ENCODE data around the gene ASRGL1.

ASRGL1 gene

DNA sequence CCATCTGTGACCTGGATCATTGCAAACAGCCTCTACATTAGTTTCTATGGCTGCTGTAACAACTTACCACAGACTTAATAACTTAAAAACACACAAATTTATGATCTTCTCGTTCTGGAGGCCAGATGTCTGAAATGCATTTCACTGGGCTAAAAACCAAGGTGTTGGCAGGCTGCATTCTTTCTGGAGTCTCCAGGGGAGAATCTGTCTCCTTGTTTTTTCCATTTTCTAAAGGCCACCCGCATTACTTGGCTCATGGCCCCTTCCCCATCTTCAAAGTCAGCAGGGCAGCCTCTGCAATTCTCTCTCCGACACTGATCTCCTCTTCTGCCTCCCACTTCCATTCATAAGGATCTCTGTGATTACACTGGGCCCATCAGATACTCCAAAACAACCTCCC, 93.2 kb downstream of the ASRGL1 start:
- Histone ChIP-seq H3K9me3 (ENCODE audit: insufficient read depth, low read length) (no peaks in the 10 kb centered on the region), H3K9ac (ENCODE audit: low read length) (no peak overlapping the region), H3K36me3 (ENCODE audit: low read length) (no peaks in the 10 kb centered on the region), H3K27me3 (ENCODE audit: low read length) (no peaks in the 10 kb centered on the region), H3F3A (ENCODE audit: insufficient read depth) (no peaks in the 10 kb centered on the region), H3K79me2 (ENCODE audit: insufficient read depth, low read length) (no peaks in the 10 kb centered on the region), H4K20me1 (ENCODE audit: low read depth, low read length) (no peaks in the 10 kb centered on the region), H3K4me2 (ENCODE audit: low read depth, low read length, poor library complexity, severe bottlenecking) (no peak overlapping the region), H3K27ac (ENCODE audit: low read depth, low read length) (no peak overlapping the region), H2AFZ (ENCODE audit: low read depth, low read length, severe bottlenecking) (no peak overlapping the region), H3K4me3 (ENCODE audit: insufficient read depth, low read length, poor library complexity, severe bottlenecking) (no peak overlapping the region), H3K9me2 (replicated peaks; ENCODE audit: insufficient read depth, low read length) (no peaks in the 10 kb centered on the region)
- TF ChIP-seq, protein P1, sequence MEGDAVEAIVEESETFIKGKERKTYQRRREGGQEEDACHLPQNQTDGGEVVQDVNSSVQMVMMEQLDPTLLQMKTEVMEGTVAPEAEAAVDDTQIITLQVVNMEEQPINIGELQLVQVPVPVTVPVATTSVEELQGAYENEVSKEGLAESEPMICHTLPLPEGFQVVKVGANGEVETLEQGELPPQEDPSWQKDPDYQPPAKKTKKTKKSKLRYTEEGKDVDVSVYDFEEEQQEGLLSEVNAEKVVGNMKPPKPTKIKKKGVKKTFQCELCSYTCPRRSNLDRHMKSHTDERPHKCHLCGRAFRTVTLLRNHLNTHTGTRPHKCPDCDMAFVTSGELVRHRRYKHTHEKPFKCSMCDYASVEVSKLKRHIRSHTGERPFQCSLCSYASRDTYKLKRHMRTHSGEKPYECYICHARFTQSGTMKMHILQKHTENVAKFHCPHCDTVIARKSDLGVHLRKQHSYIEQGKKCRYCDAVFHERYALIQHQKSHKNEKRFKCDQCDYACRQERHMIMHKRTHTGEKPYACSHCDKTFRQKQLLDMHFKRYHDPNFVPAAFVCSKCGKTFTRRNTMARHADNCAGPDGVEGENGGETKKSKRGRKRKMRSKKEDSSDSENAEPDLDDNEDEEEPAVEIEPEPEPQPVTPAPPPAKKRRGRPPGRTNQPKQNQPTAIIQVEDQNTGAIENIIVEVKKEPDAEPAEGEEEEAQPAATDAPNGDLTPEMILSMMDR (IDR thresholded peaks at IDR 0.05; ENCODE audit: insufficient read depth, low read length, poor library complexity, severe bottlenecking): no peak
- TF ChIP-seq EZH2phosphoT487 (conservative IDR thresholded peaks at IDR 0.05; ENCODE audit: low read length): no peak

DNA sequence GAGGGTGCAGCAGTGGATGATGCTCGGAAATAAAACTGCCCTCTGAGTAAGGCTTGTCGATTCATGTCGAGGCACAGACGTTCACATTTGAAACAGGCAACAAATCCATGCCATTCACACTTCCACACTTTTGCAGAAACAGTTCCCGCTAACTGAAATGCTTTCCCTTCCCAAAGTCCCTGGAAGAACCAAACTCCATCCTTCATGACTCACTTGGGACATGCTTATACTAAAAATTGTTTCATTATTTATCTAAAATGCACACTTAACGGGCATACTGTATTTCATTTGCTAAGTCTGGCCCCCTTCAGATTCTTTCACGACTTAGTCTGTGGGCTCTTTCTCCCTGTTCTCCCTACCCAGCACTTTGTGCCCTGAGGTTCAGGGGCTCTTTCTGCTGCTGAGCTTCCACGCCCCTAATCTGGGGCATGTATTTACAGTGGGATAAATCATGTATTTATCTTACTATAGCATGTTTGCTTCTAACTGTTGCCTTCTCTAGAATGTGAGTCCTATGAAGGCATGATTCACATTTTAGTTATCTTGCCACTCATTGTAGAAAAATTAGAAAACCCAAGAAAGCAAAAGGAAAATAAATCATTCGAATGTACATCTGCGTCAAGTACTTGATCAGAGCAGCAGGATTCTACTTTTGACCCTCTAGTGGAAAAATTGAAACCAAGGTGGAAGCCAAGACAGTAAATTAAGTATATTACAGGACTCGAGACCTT, 94.1 kb downstream of the ASRGL1 start:
- H3K36me3 ChIP-seq (ENCODE audit: low read length): no peaks in the 10 kb centered on the region
- no peaks in the 10 kb centered on the region for H3F3A ChIP-seq (ENCODE audit: insufficient read depth)
- no peaks in the 10 kb centered on the region for H4K20me1 ChIP-seq (ENCODE audit: low read depth, low read length)
- H3K9me3 ChIP-seq (ENCODE audit: insufficient read depth, low read length): no peaks in the 10 kb centered on the region
- H3K9me2 ChIP-seq (replicated peaks; ENCODE audit: insufficient read depth, low read length): no peaks in the 10 kb centered on the region
- no peak overlapping the region for H2AFZ ChIP-seq (ENCODE audit: low read depth, low read length, severe bottlenecking)
- H3K27ac ChIP-seq (ENCODE audit: low read depth, low read length): no peak overlapping the region
- H3K79me2 ChIP-seq (ENCODE audit: insufficient read depth, low read length): no peaks in the 10 kb centered on the region
- no peak overlapping the region for H3K4me2 ChIP-seq (ENCODE audit: low read depth, low read length, poor library complexity, severe bottlenecking)
- TF ChIP-seq EZH2phosphoT487 (conservative IDR thresholded peaks at IDR 0.05; ENCODE audit: low read length): no peak
- TF ChIP-seq, protein P1 (IDR thresholded peaks at IDR 0.05; ENCODE audit: insufficient read depth, low read length, poor library complexity, severe bottlenecking): no peak
- H3K9ac ChIP-seq (ENCODE audit: low read length): no peak overlapping the region
- no peak overlapping the region for H3K4me3 ChIP-seq (ENCODE audit: insufficient read depth, low read length, poor library complexity, severe bottlenecking)
- H3K27me3 ChIP-seq (ENCODE audit: low read length): no peaks in the 10 kb centered on the region

DNA sequence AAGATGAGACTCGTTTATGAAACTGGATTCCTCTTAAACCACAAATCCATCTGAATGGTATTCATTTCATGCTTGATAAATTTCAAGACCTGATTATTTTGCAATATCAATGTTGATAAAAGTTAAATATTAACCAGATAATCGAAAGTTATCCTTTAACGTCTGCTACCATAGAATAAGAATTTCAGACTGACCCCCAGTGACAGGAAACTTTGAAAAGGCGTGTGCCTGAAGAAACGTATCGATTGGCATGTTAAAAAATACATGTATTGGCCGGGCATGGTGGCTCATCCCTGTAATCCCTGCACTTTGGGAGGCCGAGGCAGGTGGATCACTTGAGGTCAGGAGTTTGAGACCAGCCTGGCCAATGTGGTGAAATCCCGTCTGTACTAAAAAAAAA, 95.4 kb downstream of the ASRGL1 start:
- no peak overlapping the region for H3K9ac ChIP-seq (ENCODE audit: low read length)
- H3K9me2 ChIP-seq (replicated peaks; ENCODE audit: insufficient read depth, low read length): no peaks in the 10 kb centered on the region
- no peak overlapping the region for H3K27ac ChIP-seq (ENCODE audit: low read depth, low read length)
- no peaks in the 10 kb centered on the region for H3F3A ChIP-seq (ENCODE audit: insufficient read depth)
- no peaks in the 10 kb centered on the region for H4K20me1 ChIP-seq (ENCODE audit: low read depth, low read length)
- no peak overlapping the region for H3K4me2 ChIP-seq (ENCODE audit: low read depth, low read length, poor library complexity, severe bottlenecking)
- no peak for TF ChIP-seq EZH2phosphoT487 (conservative IDR thresholded peaks at IDR 0.05; ENCODE audit: low read length)
- TF ChIP-seq, protein P1 (IDR thresholded peaks at IDR 0.05; ENCODE audit: insufficient read depth, low read length, poor library complexity, severe bottlenecking): no peak
- H3K4me3 ChIP-seq (ENCODE audit: insufficient read depth, low read length, poor library complexity, severe bottlenecking): no peak overlapping the region
- no peaks in the 10 kb centered on the region for H3K36me3 ChIP-seq (ENCODE audit: low read length)
- H3K79me2 ChIP-seq (ENCODE audit: insufficient read depth, low read length): no peaks in the 10 kb centered on the region
- no peaks in the 10 kb centered on the region for H3K9me3 ChIP-seq (ENCODE audit: insufficient read depth, low read length)
- no peak overlapping the region for H2AFZ ChIP-seq (ENCODE audit: low read depth, low read length, severe bottlenecking)
- H3K27me3 ChIP-seq (ENCODE audit: low read length): no peaks in the 10 kb centered on the region

All from SU-DHL-6 (cell line).